Heart right ventricle (tissue), 16 donors: Measurements from ENCODE around the gene ARHGEF37. TPM values are rescaled to one million over a fixed set of nuclear protein-coding genes. Genes with fewer than 3 reads are reported as not detected.

Source experiments
- ATAC-seq, 8 donors: fragments of 200-7000 bp; cut with Tn5 transposase; one replicate each; pipeline ENCODE4 v1.9.1; 2020; ENCODE audit warnings: mild to moderate bottlenecking in 8 of 8, moderate library complexity in 8 of 8, moderate number of reproducible peaks in 1 of 8
- DNase-seq, 2 donors: peaks; one replicate each; pipeline ENCODE4 v3.0.0-alpha.2; 2020
- H3K27ac ChIP-seq, 10 donors: fragments of 200-600 bp; sonication (generic) in 2 of 10; one replicate each; pipeline versions ENCODE4 v1.5.0 to v1.8.0; 2020 to 2022; ENCODE audit warnings: mild to moderate bottlenecking in 3 of 10
- H3K27me3 ChIP-seq, 7 donors: fragments of 200-600 bp; one replicate each; pipeline ENCODE4 v1.8.0; 2021 to 2022; ENCODE audit warnings: mild to moderate bottlenecking in 2 of 7
- H3K36me3 ChIP-seq, 9 donors: fragments of 200-600 bp; sonication (generic) in 1 of 9; one replicate each; pipeline versions ENCODE4 v1.5.0 to v1.8.0; 2020 to 2022; ENCODE audit warnings: mild to moderate bottlenecking in 2 of 9
- H3K4me1 ChIP-seq, 9 donors: fragments of 200-600 bp; sonication (generic) in 1 of 9; one replicate each; pipeline versions ENCODE4 v1.5.0 to v1.8.0; 2020 to 2022; ENCODE audit warnings: mild to moderate bottlenecking in 4 of 9
- H3K4me3 ChIP-seq, 10 donors: fragments of 200-600 bp; sonication (generic) in 2 of 10; one replicate each; pipeline versions ENCODE4 v1.5.0 to v1.8.0; 2020 to 2022; ENCODE audit warnings: mild to moderate bottlenecking in 7 of 10, moderate library complexity in 2 of 10
- H3K9me3 ChIP-seq, 11 donors: fragments of 200-600 bp in 10 of 11; sonication (generic) in 2 of 11; one replicate each; pipeline versions ENCODE4 v1.5.0 to v1.8.0; 2013 to 2022; ENCODE audit warnings: mild to moderate bottlenecking in 2 of 11, control low read depth in 1 of 11, moderate library complexity in 1 of 11
- CTCF ChIP-seq, 9 donors: fragments of 200-600 bp; sonication (generic) in 2 of 9; IDR thresholded peaks; one replicate each; pipeline versions ENCODE4 v1.5.0 to v1.8.0; 2021 to 2022; ENCODE audit warnings: antibody characterized with exemption in 9 of 9, mild to moderate bottlenecking in 5 of 9, moderate library complexity in 1 of 9
- WGBS, 2 donors: extraction: QIAGEN DNeasy Blood & Tissue Kit; methylation state at CpG; one replicate each; pipeline ENCODE4 v1.1.7; 2013; ENCODE audit warnings: inconsistent platforms in 1 of 2; 5-methylcytosine and 5-hydroxymethylcytosine counted together
- intact Hi-C, 10 donors: fragments of 100-400 bp; cut with DNase I; formaldehyde crosslinking; loops; one replicate each; pipeline versions ENCODE4 v1.11.1 to v1.14.2; 2022
- polyA plus RNA-seq, 2 donors: library from polyadenylated mRNA; stranded (reverse); fragments of 200-250 nt; gene quantifications; one replicate each; pipeline ENCODE4 v1.2.3, GENCODE V29; 2013
- total RNA-seq, 10 donors: library from RNA; stranded (reverse); fragmentation: NEBNext Ultra II Directional in 3 of 10; extraction: Animal tissue kit (Norgen Biotek cat#: 25700) in 3 of 10; gene quantifications; one replicate each; pipeline versions ENCODE4 v1.2.1 to v1.2.4, GENCODE V29; 2021 to 2023
- donor health status: Arrhythmogenic right ventricular cardiomyopathy.
- donor health status: ischemic (EF 13 %, LVEDD 7.1; RV severe dilation, severe dysfunction).
- donor health status: healthy with polysubstance abuse.
- donor health status: DM: no; HTN: yes; CAD: no.
- donor health status: DM: no; HTN: no; CAD: no.
- donor health status: ischemic (EF 25% LVEDD 6.9; RV normal size, moderate dysfunction).
- donor health status: ischemic (EF 25% LVEDD 5.7; RV mildly dilated, moderate dysfunction).
- donor health status: healthy.
- donor health status: DM: yes; HTN: yes; CAD: no.
- donor health status: Ischemic cardiomyopathy.
- donor health status: ischemic (EF 35%, LVEDD 5.7; RV mildly dilated, moderate dysfunction).
- donor health status: nonischemic (EF 11% LVEDD 7.7; RV severe dilation, severe dysfunction).
- donor health status: DM: yes; HTN: yes; CAD: no.
- donor health status: PGD.
- donor health status: ischemic (EF 29% LVEDD 5.4; RV normal size, mild dysfunction).
- donor health status: nonischemic (EF 23%, LVEDD 6.1; RV moderate dilation, normal function).

ARHGEF37 gene
- total and polyA plus RNA-seq, 12 donors: 4.5 to 31.8 (median 17.1) TPM

GRCh38 chr5:149643781-149644180 lies 62.5 kb downstream of the ARHGEF37 start:
- Histone ChIP-seq H3K9me3 (no peaks in the 10 kb centered on the region), H3K4me1 (peaks cover 8 to 35% (median 19%) of the 10 kb centered on the region in 9 donors), H3K27ac (no peak overlapping the region), H3K36me3 (no peaks in the 10 kb centered on the region), H3K4me3 (no peak overlapping the region), H3K27me3 (no peaks in the 10 kb centered on the region)
- DNase-seq (no peak), ATAC-seq (no peak)
- no peak for TF ChIP-seq CTCF (IDR thresholded peaks at IDR 0.05)
- 85 to 91% methylated on average over 6 of the region's 6 CpGs for WGBS, 2 donors
- intact Hi-C loops: no loop called here

DNA sequence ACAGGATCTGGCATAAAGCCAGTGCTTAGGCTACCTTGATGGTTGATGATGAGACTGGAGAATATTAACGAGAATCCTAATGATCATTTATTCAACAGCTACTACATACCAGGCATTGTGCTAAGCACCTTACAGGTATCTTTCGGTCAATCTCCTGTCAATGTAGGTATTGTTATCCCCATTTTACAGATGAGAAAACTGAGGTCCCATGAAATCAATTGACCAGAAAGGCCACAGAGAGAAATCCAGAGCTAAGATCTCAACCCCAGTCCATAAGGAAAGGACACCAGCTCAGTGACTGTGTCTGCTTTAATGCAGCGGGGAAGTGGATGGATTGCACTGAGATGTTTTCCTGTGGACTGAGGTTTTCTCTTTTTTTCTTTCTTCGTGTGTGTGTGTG lies 63.3 kb downstream of the ARHGEF37 start:
- Histone ChIP-seq H3K9me3 (no peaks in the 10 kb centered on the region), H3K36me3 (no peaks in the 10 kb centered on the region), H3K27me3 (no peaks in the 10 kb centered on the region), H3K27ac (no peak overlapping the region), H3K4me3 (no peak overlapping the region), H3K4me1 (peaks cover 8 to 29% (median 14%) of the 10 kb centered on the region in 9 donors)
- no peak for DNase-seq
- TF ChIP-seq CTCF (IDR thresholded peaks at IDR 0.05): no peak
- no peak for ATAC-seq
- intact Hi-C loops: no loop called here
- WGBS, 2 donors: 86 to 94% methylated on average over 4 of the region's 4 CpGs

DNA sequence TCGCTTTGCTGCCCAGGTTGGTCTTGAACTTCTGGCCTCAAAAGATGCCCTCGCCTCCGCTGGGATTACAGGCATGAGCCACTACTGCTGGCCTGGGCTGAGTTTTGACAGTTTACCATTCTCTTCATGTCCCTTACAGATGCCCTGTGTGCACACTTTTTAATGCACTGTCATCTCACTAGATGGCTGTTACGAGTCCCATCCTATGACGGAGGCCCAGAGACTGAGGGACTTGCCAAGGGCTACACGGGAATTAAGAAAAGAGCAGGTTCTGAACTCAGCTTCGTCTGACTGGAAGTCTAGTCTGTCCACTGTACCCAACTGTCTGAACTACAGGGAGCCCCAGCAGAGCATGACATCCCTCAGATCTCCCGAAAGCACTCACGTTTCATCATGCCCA lies 63.9 kb downstream of the ARHGEF37 start:
- H3K27me3 ChIP-seq: no peaks in the 10 kb centered on the region
- H3K36me3 ChIP-seq: no peaks in the 10 kb centered on the region
- intact Hi-C loops: no loop called here
- no peak for ATAC-seq
- 68 to 80% methylated on average over 9 of the region's 9 CpGs for WGBS, 2 donors
- H3K4me1 ChIP-seq: peaks cover 3 to 22% (median 8%) of the 10 kb centered on the region in 9 donors
- no peak for TF ChIP-seq CTCF (IDR thresholded peaks at IDR 0.05)
- H3K27ac ChIP-seq: no peak overlapping the region
- no peaks in the 10 kb centered on the region for H3K9me3 ChIP-seq
- no peak for DNase-seq
- H3K4me3 ChIP-seq: no peak overlapping the region

- Histone ChIP-seq H3K27me3 (no peaks in the 10 kb centered on the region), H3K36me3 (no peaks in the 10 kb centered on the region), H3K27ac (no peak overlapping the region), H3K9me3 (no peaks in the 10 kb centered on the region), H3K4me1 (peaks cover 0 to 18% (median 3%) of the 10 kb centered on the region in 9 donors), H3K4me3 (no peak overlapping the region)
- DNase-seq (no peak), ATAC-seq (no peak)
- TF ChIP-seq CTCF (IDR thresholded peaks at IDR 0.05): no peak
- intact Hi-C loops: no loop called here
- 72 to 77% methylated on average over 5 of the region's 5 CpGs for WGBS, 2 donors
Observed at GRCh38 chr5:149645725-149646124, 64.4 kb downstream of the ARHGEF37 start.
